ENCODE measurements around the gene EXOSC2. TPM values are rescaled to one million over a fixed set of nuclear protein-coding genes. Genes with fewer than 3 reads are reported as not detected.

The EXOSC2 gene
- total RNA-seq, 1 donor from 2014 or later = 15.6 TPM

DNA sequence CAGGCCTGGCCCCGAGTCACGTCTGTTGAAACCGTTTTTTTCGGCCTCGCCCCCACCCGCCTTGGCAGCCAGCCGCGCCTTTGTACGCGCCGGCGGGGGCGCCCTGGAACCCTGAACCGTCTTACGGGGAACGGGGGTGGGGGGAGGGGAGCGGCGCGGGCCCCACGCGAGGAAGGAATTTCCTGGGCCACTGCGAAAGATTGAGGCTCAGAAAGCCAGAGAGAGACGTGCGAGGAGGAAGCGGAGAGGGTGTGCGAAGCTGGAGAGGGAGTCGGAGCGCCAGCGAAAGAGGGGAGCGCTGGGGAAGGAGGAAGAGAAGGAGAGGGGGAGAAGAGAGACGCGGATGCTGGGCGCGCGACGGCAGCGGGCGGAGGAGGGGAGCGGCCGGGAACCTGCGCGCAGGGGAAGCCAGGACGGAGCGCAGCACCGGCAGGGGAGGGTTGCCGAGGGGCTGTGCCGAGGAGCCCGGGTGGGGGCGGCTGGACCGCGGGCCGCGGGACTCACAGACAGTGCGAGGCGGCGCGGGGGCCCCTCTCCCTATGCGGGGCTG lies 33.8 kb upstream of the EXOSC2 start:
- H3K36me3 Mint-ChIP-seq (ENCODE audit: low read depth) = peaks cover 2% of the 10 kb centered on the region

GRCh38 chr9:130660326-130660682 lies 33.3 kb upstream of the EXOSC2 start:
- H3K9me3 Mint-ChIP-seq (ENCODE audit: low read depth) = no peaks in the 10 kb centered on the region
- H3K4me3 Mint-ChIP-seq (ENCODE audit: unreplicated experiment) = no peak overlapping the region
- peaks cover 16% of the 10 kb centered on the region for H3K4me1 Mint-ChIP-seq (ENCODE audit: low read depth)
- no peak overlapping the region for H3K27ac Mint-ChIP-seq (ENCODE audit: unreplicated experiment)
- no peak for DNase-seq (ENCODE audit: low spot score)
- peaks cover 66% of the 10 kb centered on the region for H3K27me3 Mint-ChIP-seq (ENCODE audit: low read depth)
- peaks cover 2% of the 10 kb centered on the region for H3K36me3 Mint-ChIP-seq (ENCODE audit: low read depth)
- TF ChIP-seq, protein P1, sequence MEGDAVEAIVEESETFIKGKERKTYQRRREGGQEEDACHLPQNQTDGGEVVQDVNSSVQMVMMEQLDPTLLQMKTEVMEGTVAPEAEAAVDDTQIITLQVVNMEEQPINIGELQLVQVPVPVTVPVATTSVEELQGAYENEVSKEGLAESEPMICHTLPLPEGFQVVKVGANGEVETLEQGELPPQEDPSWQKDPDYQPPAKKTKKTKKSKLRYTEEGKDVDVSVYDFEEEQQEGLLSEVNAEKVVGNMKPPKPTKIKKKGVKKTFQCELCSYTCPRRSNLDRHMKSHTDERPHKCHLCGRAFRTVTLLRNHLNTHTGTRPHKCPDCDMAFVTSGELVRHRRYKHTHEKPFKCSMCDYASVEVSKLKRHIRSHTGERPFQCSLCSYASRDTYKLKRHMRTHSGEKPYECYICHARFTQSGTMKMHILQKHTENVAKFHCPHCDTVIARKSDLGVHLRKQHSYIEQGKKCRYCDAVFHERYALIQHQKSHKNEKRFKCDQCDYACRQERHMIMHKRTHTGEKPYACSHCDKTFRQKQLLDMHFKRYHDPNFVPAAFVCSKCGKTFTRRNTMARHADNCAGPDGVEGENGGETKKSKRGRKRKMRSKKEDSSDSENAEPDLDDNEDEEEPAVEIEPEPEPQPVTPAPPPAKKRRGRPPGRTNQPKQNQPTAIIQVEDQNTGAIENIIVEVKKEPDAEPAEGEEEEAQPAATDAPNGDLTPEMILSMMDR (IDR thresholded peaks at IDR 0.05) = no peak

More for the DNA sequence above, 33.8 kb upstream of the EXOSC2 start:
- no peak overlapping the region for H3K4me3 Mint-ChIP-seq (ENCODE audit: unreplicated experiment)
- no peak overlapping the region for H3K27ac Mint-ChIP-seq (ENCODE audit: unreplicated experiment)
- peaks cover 14% of the 10 kb centered on the region for H3K4me1 Mint-ChIP-seq (ENCODE audit: low read depth)
- TF ChIP-seq, protein P1 (IDR thresholded peaks at IDR 0.05) = no peak
- no peak for DNase-seq (ENCODE audit: low spot score)
- peaks cover 70% of the 10 kb centered on the region for H3K27me3 Mint-ChIP-seq (ENCODE audit: low read depth)
- H3K9me3 Mint-ChIP-seq (ENCODE audit: low read depth) = no peaks in the 10 kb centered on the region

GRCh38 chr9:130660683-130661450 lies 32.7 kb upstream of the EXOSC2 start:
- DNase-seq (ENCODE audit: low spot score) = no peak
- TF ChIP-seq, protein P1 (IDR thresholded peaks at IDR 0.05) = no peak

DNA sequence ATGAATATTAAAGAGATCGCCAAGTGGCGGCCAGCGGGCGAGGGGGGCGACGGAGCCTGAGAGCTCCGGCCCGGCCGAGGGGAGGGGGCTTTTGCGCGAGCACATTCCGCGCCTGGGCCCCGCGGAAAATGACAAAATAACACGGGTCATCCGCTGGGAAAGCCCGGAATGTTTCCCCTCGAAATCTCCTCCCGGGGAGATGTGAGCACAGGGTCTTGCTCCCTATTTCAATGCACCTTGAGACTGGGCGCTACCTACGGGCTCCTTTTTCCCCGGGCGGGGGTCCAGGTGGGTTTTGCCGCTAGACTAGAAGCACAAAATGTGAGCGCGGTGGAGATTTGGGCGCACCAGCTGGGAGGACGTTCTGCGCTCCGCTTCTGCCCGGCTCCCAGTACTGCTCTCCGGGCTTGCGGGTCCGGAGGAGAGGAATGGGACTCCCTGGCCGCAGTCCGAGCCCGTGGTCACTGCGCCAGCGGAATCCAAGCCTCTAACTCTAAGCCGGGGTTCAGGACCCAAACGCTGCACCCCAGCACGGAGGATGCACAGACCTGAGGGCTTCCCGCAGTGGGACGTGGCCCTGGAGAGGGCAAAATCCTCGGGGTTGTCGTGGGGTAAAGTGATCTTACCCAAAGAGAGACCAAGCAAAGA lies 32.0 kb upstream of the EXOSC2 start:
- H3K4me1 Mint-ChIP-seq (ENCODE audit: low read depth) = peaks cover 20% of the 10 kb centered on the region
- peaks cover 61% of the 10 kb centered on the region for H3K27me3 Mint-ChIP-seq (ENCODE audit: low read depth)
- peaks cover 3% of the 10 kb centered on the region for H3K36me3 Mint-ChIP-seq (ENCODE audit: low read depth)
- TF ChIP-seq, protein P1 (IDR thresholded peaks at IDR 0.05) = no peak
- no peaks in the 10 kb centered on the region for H3K9me3 Mint-ChIP-seq (ENCODE audit: low read depth)
- no peak overlapping the region for H3K27ac Mint-ChIP-seq (ENCODE audit: unreplicated experiment)
- no peak overlapping the region for H3K4me3 Mint-ChIP-seq (ENCODE audit: unreplicated experiment)
- no peak for DNase-seq (ENCODE audit: low spot score)

More at GRCh38 chr9:130660683-130661450, 32.7 kb upstream of the EXOSC2 start:
- Mint-ChIP-seq H3K27ac (ENCODE audit: unreplicated experiment) (no peak overlapping the region), H3K27me3 (ENCODE audit: low read depth) (peaks cover 65% of the 10 kb centered on the region), H3K4me1 (ENCODE audit: low read depth) (peaks cover 20% of the 10 kb centered on the region), H3K4me3 (ENCODE audit: unreplicated experiment) (no peak overlapping the region), H3K36me3 (ENCODE audit: low read depth) (peaks cover 3% of the 10 kb centered on the region), H3K9me3 (ENCODE audit: low read depth) (no peaks in the 10 kb centered on the region)
